Thyroid gland (tissue), 4 donors: ENCODE data around the gene SSH3.

Experiments
- POLR2A ChIP-seq, 2 donors: fragments of 450-650 bp; IDR thresholded peaks; one replicate each; pipeline ENCODE4 v1.6.1; 2017; ENCODE audit warnings: antibody characterized with exemption in 2 of 2, mild to moderate bottlenecking in 2 of 2, moderate library complexity in 1 of 2
- TF ChIP-seq, protein P1 (sequence below), 6 experiments: fragments of 200-600 bp in 3 of 6; fragments of 450-650 bp in 3 of 6; sonication (generic) in 3 of 6; IDR thresholded peaks; one replicate each; pipeline ENCODE4 v1.5.1; 2016 to 2019; ENCODE audit warnings: antibody characterized with exemption in 6 of 6, mild to moderate bottlenecking in 2 of 6, inconsistent platforms in 1 of 6, moderate library complexity in 1 of 6

DNA sequence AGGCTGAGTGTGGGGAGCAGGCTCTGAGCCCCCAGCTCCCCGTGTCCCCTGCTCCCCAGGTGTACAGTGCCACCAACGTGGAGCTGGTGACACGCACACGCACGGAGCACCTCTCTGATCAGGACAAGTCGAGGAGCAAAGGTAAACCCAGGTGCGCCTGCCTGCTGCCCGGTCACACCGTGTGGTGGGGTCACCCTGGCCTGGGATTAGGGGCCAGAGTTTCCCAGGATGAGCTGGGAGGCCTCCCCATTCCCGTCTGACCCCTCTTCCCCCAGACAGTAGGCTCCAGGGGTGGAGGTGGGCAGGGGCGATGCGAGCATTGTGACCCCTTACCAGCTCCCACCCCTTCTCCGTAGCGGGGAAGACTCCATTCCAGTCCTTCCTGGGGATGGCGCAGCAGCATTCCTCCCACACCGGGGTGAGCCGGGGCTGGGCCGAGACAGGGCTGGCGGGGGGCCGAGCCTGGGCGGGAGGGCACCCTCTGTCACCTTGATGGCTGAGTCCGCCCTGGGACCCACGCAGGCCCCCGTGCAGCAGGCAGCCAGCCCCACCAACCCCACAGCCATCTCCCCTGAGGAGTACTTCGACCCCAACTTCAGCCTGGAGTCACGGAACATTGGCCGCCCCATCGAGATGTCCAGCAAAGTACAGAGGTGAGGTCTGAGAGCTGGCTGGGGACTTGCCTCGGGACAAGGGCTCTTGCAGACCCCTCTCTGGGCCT, 3.7 kb upstream of the SSH3 start:
- TF ChIP-seq, protein P1, sequence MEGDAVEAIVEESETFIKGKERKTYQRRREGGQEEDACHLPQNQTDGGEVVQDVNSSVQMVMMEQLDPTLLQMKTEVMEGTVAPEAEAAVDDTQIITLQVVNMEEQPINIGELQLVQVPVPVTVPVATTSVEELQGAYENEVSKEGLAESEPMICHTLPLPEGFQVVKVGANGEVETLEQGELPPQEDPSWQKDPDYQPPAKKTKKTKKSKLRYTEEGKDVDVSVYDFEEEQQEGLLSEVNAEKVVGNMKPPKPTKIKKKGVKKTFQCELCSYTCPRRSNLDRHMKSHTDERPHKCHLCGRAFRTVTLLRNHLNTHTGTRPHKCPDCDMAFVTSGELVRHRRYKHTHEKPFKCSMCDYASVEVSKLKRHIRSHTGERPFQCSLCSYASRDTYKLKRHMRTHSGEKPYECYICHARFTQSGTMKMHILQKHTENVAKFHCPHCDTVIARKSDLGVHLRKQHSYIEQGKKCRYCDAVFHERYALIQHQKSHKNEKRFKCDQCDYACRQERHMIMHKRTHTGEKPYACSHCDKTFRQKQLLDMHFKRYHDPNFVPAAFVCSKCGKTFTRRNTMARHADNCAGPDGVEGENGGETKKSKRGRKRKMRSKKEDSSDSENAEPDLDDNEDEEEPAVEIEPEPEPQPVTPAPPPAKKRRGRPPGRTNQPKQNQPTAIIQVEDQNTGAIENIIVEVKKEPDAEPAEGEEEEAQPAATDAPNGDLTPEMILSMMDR (IDR thresholded peaks at IDR 0.05), result no peak
- TF ChIP-seq POLR2A (IDR thresholded peaks at IDR 0.05), result no peak
